OCI-LY1 (cell line): ENCODE measurements around the gene RADIL.

Experiments used
- EZH2 ChIP-seq: fragments of 200-600 bp; sonication (generic), shearing (Covaris generic); IDR thresholded peaks from 2 replicates; pipeline ENCODE4 v1.8.0; 2017; ENCODE audit warnings: borderline replicate concordance, mixed run types, mild to moderate bottlenecking, antibody characterized with exemption, low read length, moderate library complexity, mixed read lengths
- TF ChIP-seq, protein P1 (sequence below): fragments of 200-600 bp; sonication (generic), shearing (Covaris generic); IDR thresholded peaks from 2 replicates; pipeline ENCODE4 v1.5.1; 2017; ENCODE audit warnings: mild to moderate bottlenecking, antibody characterized with exemption, low read length, moderate library complexity, mixed read lengths

DNA sequence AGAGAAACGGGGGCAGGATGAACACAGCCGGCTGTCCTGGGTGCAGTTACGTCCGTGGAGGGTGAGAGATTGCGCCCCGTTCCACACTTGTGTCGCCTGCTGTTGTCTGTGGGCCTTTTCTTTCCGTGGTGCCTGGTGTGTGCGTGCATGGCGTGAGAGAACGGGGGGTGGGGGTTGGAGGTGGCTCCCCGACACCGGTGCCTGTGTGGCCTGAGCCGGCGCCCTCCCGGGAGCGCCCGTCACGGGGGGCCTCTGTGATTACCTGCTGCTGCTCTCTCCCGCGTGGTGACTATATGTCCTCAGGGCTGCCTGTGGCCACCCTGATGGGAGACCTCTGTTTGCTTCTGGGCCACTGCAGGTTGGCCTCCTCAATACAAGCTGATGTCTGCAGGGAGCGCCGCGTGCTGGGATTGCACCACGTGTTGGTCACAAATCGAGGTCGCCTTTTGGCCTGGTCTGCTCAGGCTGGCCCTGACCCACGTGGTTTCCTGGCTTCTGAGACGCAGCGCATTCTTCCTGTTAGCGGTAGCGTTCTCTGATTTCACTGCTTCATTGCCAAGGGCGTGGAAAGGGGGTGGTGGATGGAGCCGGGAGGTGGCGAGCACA is 119.0 kb downstream of the RADIL start:
- TF ChIP-seq, protein P1, sequence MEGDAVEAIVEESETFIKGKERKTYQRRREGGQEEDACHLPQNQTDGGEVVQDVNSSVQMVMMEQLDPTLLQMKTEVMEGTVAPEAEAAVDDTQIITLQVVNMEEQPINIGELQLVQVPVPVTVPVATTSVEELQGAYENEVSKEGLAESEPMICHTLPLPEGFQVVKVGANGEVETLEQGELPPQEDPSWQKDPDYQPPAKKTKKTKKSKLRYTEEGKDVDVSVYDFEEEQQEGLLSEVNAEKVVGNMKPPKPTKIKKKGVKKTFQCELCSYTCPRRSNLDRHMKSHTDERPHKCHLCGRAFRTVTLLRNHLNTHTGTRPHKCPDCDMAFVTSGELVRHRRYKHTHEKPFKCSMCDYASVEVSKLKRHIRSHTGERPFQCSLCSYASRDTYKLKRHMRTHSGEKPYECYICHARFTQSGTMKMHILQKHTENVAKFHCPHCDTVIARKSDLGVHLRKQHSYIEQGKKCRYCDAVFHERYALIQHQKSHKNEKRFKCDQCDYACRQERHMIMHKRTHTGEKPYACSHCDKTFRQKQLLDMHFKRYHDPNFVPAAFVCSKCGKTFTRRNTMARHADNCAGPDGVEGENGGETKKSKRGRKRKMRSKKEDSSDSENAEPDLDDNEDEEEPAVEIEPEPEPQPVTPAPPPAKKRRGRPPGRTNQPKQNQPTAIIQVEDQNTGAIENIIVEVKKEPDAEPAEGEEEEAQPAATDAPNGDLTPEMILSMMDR = no peak
- TF ChIP-seq EZH2 = no peak
